Inflammatory macrophage (primary cell): Measurements from ENCODE around the gene CDH3.

Source experiments
- DNase-seq, 2 donors: peaks; one replicate each; pipeline ENCODE4 v3.0.0-alpha.2; 2020 to 2022
- total RNA-seq, 18 experiments: gene quantifications; one replicate each; lab custom pipeline; 2026; ENCODE audit warnings: mixed read lengths in 6 of 18, inconsistent platforms in 2 of 18; lab: John Stamatoyannopoulos, UW

Gene CDH3
- total RNA-seq = 0 to 0.78 (median 0.06) reads per million in 18 experiments

GRCh38 chr16:68644715-68645493 is at the start of gene CDH3:
TSS of gene CDH3 (plus strand) at chr16:68645310. CDS start at chr16:68645380, 70 bp downstream.
- DNase-seq = peak in 1 of 2 donors; percentile 15

DNA sequence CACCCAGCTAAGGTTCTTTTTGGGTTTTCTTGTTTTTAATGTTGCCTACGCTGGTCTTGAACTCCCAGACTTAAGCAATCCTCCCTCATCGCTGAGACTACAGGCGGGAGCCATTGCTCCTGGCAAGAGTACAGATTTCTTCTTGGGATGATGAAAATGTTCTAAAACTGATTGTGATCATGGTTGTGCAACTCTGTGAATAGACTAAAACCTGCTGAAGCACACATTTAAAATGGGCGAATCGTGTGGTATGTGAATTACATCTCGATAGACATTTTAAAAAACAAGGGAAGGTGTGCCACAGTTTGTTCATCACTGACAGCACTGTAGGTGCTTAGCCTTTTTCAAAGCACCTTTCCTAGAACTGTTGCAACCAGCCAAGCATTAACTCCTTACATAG is 48.8 kb upstream of the CDH3 start:
- DNase-seq = no peak

DNA sequence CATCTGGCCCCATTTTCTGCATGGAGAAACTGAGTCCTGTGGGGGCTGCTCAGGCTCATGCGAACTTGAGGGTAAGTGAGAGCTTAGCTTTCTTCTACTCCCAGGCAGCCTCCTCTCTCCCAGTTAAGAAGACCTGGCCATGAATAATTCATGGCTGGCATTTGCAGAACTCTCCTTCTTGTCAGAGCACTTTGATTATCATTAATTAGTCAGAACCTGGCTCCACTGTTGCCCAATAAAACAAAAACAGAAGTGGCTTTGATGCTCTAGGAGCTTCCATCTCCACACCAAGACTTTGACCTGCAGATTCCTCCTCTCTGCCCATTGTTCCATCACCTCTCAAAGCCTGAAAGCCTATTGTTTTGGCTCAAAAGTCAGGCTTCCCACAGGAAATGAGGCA is 45.5 kb upstream of the CDH3 start:
- no peak for DNase-seq

- no peak for DNase-seq
Observed at GRCh38 chr16:68605746-68606145, 39.4 kb upstream of the CDH3 start.

DNA sequence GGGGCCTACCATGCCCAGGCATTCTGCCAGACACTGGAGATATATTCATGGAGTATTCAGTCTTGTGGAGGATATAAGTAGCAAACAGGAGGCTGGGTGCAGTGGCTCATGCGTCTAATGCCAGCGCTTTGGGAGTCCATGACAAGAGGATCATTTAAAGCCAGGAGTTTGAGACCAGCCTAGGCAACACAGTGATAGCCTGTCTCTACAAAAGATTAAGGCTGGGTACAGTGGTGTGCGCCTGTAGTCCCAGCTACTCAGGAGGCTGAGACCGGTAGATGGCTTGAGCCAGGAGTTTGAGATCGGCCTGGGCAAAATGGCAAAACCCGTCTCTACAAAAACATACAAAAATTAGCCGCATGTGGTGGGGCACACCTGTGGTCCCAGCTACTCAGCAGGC is 37.7 kb upstream of the CDH3 start:
- DNase-seq = no peak

- DNase-seq = no peak
Observed at GRCh38 chr16:68608330-68608729, 36.8 kb upstream of the CDH3 start.

- DNase-seq = no peak
Observed at GRCh38 chr16:68612996-68613395, 32.1 kb upstream of the CDH3 start.

DNA sequence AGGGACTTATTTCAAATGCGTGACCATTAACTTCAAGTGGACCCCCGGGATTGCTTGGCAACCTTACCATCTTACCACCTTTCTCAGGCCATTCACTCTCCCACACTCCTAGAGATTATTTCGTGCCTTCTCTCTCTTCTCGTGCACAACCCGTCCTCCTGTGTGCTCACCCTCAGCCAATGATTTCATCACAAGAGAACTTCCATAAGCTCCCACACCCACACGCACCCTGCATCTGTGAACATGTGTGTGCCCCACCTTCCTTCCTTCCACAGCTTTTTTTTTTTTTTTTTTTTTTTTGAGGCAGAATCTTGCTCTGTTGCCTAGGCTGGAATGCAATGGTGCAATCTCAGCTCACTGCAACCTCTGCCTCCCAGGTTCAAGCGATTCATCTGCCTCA is 27.4 kb upstream of the CDH3 start:
- no peak for DNase-seq

- DNase-seq = peak in 1 of 2 donors; percentile 21
Observed at GRCh38 chr16:68626557-68626956, 18.6 kb upstream of the CDH3 start.

- DNase-seq = no peak
Observed at GRCh38 chr16:68627951-68628425, 17.1 kb upstream of the CDH3 start.

- DNase-seq = no peak
Observed at GRCh38 chr16:68629351-68629910, 15.7 kb upstream of the CDH3 start.

- DNase-seq = no peak
Observed at GRCh38 chr16:68636064-68636560, 9.0 kb upstream of the CDH3 start.

GRCh38 chr16:68636818-68637217 is 8.3 kb upstream of the CDH3 start:
- DNase-seq = no peak

GRCh38 chr16:68640972-68641371 is 4.1 kb upstream of the CDH3 start:
- DNase-seq = no peak

DNA sequence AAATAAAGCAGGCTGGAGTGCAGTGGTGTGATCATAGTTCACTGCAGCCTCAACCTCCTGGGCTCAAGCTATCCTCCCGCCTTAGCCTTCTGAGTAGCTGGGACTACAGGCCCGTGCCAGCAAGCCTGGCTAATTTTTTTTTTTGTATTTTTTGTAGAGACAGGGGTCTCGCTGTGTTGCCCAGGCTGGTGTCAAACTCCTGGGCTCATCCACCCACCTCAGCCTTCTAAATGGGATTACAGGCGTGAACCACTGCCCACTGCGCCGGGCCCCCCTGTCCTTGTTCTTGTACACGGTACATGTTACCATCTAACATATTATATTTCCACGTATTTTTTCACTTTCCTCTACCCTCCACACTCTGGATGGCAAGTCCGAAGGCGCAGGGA is 3.1 kb upstream of the CDH3 start:
- DNase-seq = no peak

GRCh38 chr16:68642436-68643101 is 2.5 kb upstream of the CDH3 start:
- DNase-seq = peak in 1 of 2 donors; percentile 6

GRCh38 chr16:68643227-68643626 is 1.9 kb upstream of the CDH3 start:
- DNase-seq = no peak

DNA sequence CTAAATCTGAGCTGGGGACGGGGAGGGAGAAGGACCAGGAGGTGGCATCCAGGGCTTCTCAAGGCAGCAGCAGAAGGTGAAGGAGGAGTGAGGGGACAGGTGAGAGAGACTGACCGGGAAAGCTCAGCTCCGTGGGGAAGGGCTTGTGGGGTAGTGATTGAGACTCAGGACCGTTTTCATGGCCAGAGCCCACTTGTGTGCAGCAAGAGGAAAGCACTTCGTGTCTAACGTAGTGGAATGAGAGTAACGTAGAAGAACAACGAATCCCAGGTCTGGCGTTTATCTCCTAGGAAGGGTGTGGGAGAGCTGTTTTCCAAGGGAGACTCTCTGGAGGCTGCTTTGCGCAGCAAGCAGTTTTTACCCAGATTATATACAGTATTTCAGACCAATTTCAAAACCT is 1.3 kb upstream of the CDH3 start:
- no peak for DNase-seq

DNA sequence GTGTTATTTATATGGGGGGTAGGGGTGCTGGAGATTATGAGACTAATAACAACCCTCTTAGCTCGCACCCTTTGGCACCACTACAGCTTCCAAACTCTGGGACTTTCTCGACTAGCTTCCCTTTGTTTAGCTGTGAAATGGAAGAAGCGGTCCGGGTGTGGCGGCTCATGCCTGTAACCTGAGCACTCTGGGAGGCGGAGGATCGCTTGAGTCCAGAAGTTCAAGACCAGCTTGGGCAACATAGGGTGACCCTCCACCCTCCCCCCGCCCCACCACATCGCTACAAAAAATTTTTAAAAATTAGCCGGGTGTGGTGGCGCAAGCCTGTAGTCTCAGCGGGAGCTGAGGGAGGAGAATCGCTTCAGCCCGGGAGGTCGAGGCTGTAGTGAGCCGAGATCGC is 814 bp upstream of the CDH3 start:
- no peak for DNase-seq

DNA sequence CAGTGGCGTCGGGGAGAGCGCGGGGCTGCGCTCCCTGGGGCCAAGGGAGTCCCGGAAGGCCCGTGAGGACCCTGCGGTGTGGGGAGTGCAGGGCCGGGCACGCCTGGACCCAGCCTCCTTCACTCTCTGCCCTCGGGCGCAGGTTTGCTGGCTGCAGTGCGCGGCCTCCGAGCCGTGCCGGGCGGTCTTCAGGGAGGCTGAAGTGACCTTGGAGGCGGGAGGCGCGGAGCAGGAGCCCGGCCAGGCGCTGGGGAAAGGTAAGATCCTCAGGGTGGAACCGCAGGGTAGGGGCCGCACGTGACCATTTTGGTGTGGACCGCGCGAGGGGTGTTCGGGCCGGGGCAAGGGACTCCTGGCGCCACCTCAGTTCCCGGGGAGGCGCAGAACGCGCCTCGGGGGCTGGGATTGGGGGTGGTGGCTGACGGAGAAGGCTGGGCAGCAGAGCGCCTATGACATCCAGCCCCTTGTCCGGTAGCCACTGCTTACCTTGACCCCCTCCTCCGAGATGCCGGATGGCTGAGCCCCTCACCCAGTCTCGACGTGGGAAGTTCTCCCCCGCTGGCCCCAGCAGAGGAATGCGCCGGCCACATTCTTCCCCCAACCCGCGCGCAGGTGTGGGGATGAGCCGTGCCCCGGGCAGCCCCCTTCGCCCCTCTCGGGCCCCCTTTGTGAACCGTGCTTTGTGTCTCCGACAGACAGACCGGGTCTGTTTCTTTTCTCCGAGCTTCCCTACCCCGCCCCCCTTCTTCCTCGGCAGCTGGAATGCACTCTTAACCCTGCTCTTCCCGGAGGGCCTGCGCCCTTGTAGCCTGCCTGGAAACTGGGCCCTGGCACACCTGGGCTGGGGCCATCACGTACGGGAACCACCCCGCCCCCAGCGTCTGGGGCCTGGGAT is 631 bp downstream of the CDH3 start:
- no peak for DNase-seq

- DNase-seq = no peak
Observed at GRCh38 chr16:68646953-68647659, 2.0 kb downstream of the CDH3 start.

GRCh38 chr16:68651136-68651535 is 6.0 kb downstream of the CDH3 start:
- no peak for DNase-seq
